Measurements from ENCODE around the gene TNRC18. TPM values are rescaled to one million over a fixed set of nuclear protein-coding genes. Genes with fewer than 3 reads are reported as not detected.
"Not testable (repeated sequence)": the region's sequence is repeated elsewhere in the genome, so short reads cannot be mapped to it uniquely, and the experiment has no call there.

The TNRC18 gene
- total RNA-seq, 2 donors from 2014 or later: 94.1 to 103 TPM

GRCh38 chr7:5291711-5292335 lies 131.8 kb downstream of the TNRC18 start:
- ATAC-seq: not testable (repeated sequence)

GRCh38 chr7:5291301-5291700 lies 132.3 kb downstream of the TNRC18 start:
- no peak for ATAC-seq

More at GRCh38 chr7:5291711-5292335, 131.8 kb downstream of the TNRC18 start:
- intact Hi-C loops (cut with DNase I, micrococcal nuclease); DNase-seq: not testable (repeated sequence)

GRCh38 chr7:5289355-5289754 lies 134.3 kb downstream of the TNRC18 start:
- ATAC-seq (peak; percentile 74), DNase-seq (peak in 1 of 2 donors; percentile 35)
- intact Hi-C loops (cut with DNase I, micrococcal nuclease): no loop called here

More at GRCh38 chr7:5291301-5291700, 132.3 kb downstream of the TNRC18 start:
- intact Hi-C loops (cut with DNase I, micrococcal nuclease): no loop called here
- DNase-seq: no peak

GRCh38 chr7:5288560-5288959 lies 135.1 kb downstream of the TNRC18 start:
- DNase-seq: not testable (repeated sequence)

GRCh38 chr7:5287802-5288201 lies 135.8 kb downstream of the TNRC18 start:
- DNase-seq (no peak), ATAC-seq (no peak)
- intact Hi-C loops (cut with DNase I, micrococcal nuclease): no loop called here

More at GRCh38 chr7:5288560-5288959, 135.1 kb downstream of the TNRC18 start:
- ATAC-seq; intact Hi-C loops (cut with DNase I, micrococcal nuclease): not testable (repeated sequence)

- DNase-seq; ATAC-seq; intact Hi-C loops (cut with DNase I, micrococcal nuclease): not testable (repeated sequence)
Observed at GRCh38 chr7:5287373-5287772, 136.3 kb downstream of the TNRC18 start.

GRCh38 chr7:5286933-5287332 lies 136.7 kb downstream of the TNRC18 start:
- ATAC-seq (no peak), DNase-seq (no peak)
- intact Hi-C loops (cut with DNase I, micrococcal nuclease): no loop called here

GRCh38 chr7:5284304-5285281 lies 139.0 kb downstream of the TNRC18 start:
- peak; percentile 57 for ATAC-seq
- intact Hi-C loops (cut with DNase I, micrococcal nuclease): no loop called here
- peak; percentile 56 to 77 for DNase-seq

GRCh38 chr7:5283421-5284303 lies 140.0 kb downstream of the TNRC18 start:
- ATAC-seq: peak; percentile 42
- DNase-seq: peak in 1 of 2 donors; percentile 36
- intact Hi-C loops (cut with DNase I, micrococcal nuclease): no loop called here

- peak in 1 of 2 donors; percentile 62 for DNase-seq
- intact Hi-C loops (cut with DNase I, micrococcal nuclease): no loop called here
Observed at GRCh38 chr7:5282543-5283316, 140.9 kb downstream of the TNRC18 start, which contains the start of gene SLC29A4. TSS of gene SLC29A4 (plus strand) at chr7:5282943. CDS start at chr7:5287817, 4,874 bp downstream.

GRCh38 chr7:5281598-5282500 lies 141.8 kb downstream of the TNRC18 start:
- ATAC-seq; DNase-seq; intact Hi-C loops (cut with DNase I, micrococcal nuclease): not testable (repeated sequence)

More at GRCh38 chr7:5282543-5283316, 140.9 kb downstream of the TNRC18 start, which contains the start of gene SLC29A4:
- peak; percentile 70 for ATAC-seq

GRCh38 chr7:5279734-5280133 lies 143.9 kb downstream of the TNRC18 start:
- ATAC-seq (no peak), DNase-seq (no peak)
- intact Hi-C loops (cut with DNase I, micrococcal nuclease): no loop called here

GRCh38 chr7:5278766-5279165 lies 144.9 kb downstream of the TNRC18 start:
- intact Hi-C loops (cut with DNase I, micrococcal nuclease): no loop called here
- ATAC-seq (no peak), DNase-seq (no peak)

- ATAC-seq (no peak), DNase-seq (no peak)
- intact Hi-C loops (cut with DNase I, micrococcal nuclease): no loop called here
Observed at GRCh38 chr7:5276611-5277010, 147.0 kb downstream of the TNRC18 start.

GRCh38 chr7:5276123-5276522 lies 147.5 kb downstream of the TNRC18 start:
- ATAC-seq; DNase-seq; intact Hi-C loops (cut with DNase I, micrococcal nuclease): not testable (repeated sequence)

GRCh38 chr7:5275510-5275909 lies 148.1 kb downstream of the TNRC18 start:
- ATAC-seq (peak; percentile 22), DNase-seq (peak in 1 of 2 donors; percentile 67)
- intact Hi-C loops (cut with DNase I, micrococcal nuclease): not testable (repeated sequence)

- peak; percentile 58 for ATAC-seq
- peak; percentile 37 to 44 for DNase-seq
- intact Hi-C loops (cut with DNase I, micrococcal nuclease): not testable (repeated sequence)
Observed at GRCh38 chr7:5274985-5275431, 148.6 kb downstream of the TNRC18 start.

All from left colon (tissue), 2 donors.